PFSK-1 (cell line): ENCODE measurements around the gene ACO1.

Experiments used
- FOXP2 ChIP-seq: optimal IDR thresholded peaks from 2 replicates; pipeline ENCODE3; 2011; ENCODE audit warnings: borderline replicate concordance, control low read depth, inconsistent platforms; ENCODE audit not compliant: insufficient read depth; ENCODE audit errors: extremely low read length, extremely low read depth
- POLR2AphosphoS5 ChIP-seq: IDR thresholded peaks from 2 replicates; pipeline ENCODE4 v1.6.1; 2012; ENCODE audit warnings: low read depth, mild to moderate bottlenecking, control low read depth, low read length, moderate library complexity
- SIN3A ChIP-seq: IDR thresholded peaks from 2 replicates; pipeline ENCODE4 v1.6.1; 2012; ENCODE audit warnings: mild to moderate bottlenecking, low read length, moderate library complexity, borderline replicate concordance; ENCODE audit not compliant: insufficient read depth
- TAF1 ChIP-seq: IDR thresholded peaks from 2 replicates; pipeline ENCODE4 v1.6.1; 2012; ENCODE audit warnings: low read length, control low read depth, borderline replicate concordance; ENCODE audit not compliant: insufficient read depth
- TF ChIP-seq, protein P1 (sequence below), 2 experiments: IDR thresholded peaks; 2 replicates each; pipeline versions ENCODE4 v1.6.1 to v1.8.0; 2011 to 2012; ENCODE audit warnings: low read depth in 2 of 2, low read length in 2 of 2, control low read depth in 1 of 2, inconsistent platforms in 1 of 2, mild to moderate bottlenecking in 1 of 2, moderate library complexity in 1 of 2; ENCODE audit not compliant: insufficient read depth in 1 of 2

ACO1 gene

GRCh38 chr9:32503008-32503407 lies 118.6 kb downstream of the ACO1 start:
- TF ChIP-seq SIN3A (no peak), FOXP2 (no peak), POLR2AphosphoS5 (no peak), TAF1 (no peak)
- TF ChIP-seq, protein P1, sequence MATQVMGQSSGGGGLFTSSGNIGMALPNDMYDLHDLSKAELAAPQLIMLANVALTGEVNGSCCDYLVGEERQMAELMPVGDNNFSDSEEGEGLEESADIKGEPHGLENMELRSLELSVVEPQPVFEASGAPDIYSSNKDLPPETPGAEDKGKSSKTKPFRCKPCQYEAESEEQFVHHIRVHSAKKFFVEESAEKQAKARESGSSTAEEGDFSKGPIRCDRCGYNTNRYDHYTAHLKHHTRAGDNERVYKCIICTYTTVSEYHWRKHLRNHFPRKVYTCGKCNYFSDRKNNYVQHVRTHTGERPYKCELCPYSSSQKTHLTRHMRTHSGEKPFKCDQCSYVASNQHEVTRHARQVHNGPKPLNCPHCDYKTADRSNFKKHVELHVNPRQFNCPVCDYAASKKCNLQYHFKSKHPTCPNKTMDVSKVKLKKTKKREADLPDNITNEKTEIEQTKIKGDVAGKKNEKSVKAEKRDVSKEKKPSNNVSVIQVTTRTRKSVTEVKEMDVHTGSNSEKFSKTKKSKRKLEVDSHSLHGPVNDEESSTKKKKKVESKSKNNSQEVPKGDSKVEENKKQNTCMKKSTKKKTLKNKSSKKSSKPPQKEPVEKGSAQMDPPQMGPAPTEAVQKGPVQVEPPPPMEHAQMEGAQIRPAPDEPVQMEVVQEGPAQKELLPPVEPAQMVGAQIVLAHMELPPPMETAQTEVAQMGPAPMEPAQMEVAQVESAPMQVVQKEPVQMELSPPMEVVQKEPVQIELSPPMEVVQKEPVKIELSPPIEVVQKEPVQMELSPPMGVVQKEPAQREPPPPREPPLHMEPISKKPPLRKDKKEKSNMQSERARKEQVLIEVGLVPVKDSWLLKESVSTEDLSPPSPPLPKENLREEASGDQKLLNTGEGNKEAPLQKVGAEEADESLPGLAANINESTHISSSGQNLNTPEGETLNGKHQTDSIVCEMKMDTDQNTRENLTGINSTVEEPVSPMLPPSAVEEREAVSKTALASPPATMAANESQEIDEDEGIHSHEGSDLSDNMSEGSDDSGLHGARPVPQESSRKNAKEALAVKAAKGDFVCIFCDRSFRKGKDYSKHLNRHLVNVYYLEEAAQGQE (IDR thresholded peaks at IDR 0.05; ENCODE audit: insufficient read depth in 1 of 2, low read depth in 2 of 2, low read length in 2 of 2), result no peak
